ENCODE measurements around the gene ANAPC15. TPM values are rescaled to one million over a fixed set of nuclear protein-coding genes. Genes with fewer than 3 reads are reported as not detected.
"Not testable (repeated sequence)": the region's sequence is repeated elsewhere in the genome, so short reads cannot be mapped to it uniquely, and the experiment has no call there.

ANAPC15 gene
- total RNA-seq, 5 donors from 2014 or later (not counting 1 experiment from before 2014, with no cell fraction given) = 44.8 to 51.0 (median 47.7) TPM

DNA sequence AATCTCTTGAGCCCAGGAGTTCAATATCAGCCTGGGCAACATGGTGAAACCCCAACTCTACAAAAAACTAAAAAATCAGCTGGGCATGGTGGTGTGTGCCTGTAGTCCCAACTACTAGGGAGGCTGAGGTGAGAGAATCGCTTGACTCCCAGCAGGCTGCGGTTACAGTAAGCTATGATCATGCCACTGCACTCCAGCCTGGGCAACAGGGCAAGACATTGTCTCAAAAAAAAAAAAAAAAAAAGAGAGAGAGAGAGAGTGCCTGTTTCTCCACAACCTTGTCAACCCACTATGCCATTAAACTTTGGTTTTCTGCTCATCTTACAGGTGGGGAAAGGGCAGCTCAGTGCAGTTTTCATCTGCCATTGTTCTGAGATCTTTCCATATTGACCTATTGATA lies 28.2 kb upstream of the ANAPC15 start:
- Histone ChIP-seq H3K9me3 (no peaks in the 10 kb centered on the region), H3K27me3 (replicated peaks in 1 of 2; ENCODE audit: control insufficient read depth in 2 of 2, extremely low read depth in 1 of 2, insufficient read depth in 2 of 2, low read length in 1 of 2) (peaks cover 0 to 8% of the 10 kb centered on the region in 2 experiments), H3K4me1 (ENCODE audit: control insufficient read depth in 1 of 2, extremely low read depth in 1 of 2, insufficient read depth in 2 of 2, low read length in 2 of 2) (peaks cover 0 to 3% of the 10 kb centered on the region in 2 experiments), H3K36me3 (ENCODE audit: control insufficient read depth in 2 of 2, extremely low read depth in 1 of 2, insufficient read depth in 1 of 2, low read length in 1 of 2) (no peaks in the 10 kb centered on the region), H3K27ac (ENCODE audit: low read length) (no peak overlapping the region), H3K4me3 (ENCODE audit: control insufficient read depth in 1 of 2, extremely low read depth in 1 of 2, low read length in 1 of 2) (no peak overlapping the region)
- DNase-seq = no peak
- peaks cover 4 to 14% (median 10%) of the 10 kb centered on the region in 3 donors for H3K4me1 Mint-ChIP-seq
- no peaks in the 10 kb centered on the region for H3K9me3 Mint-ChIP-seq
- 92% methylated on average over 2 of the region's 2 CpGs for WGBS (ENCODE audit: insufficient coverage)
- H3K36me3 Mint-ChIP-seq = no peaks in the 10 kb centered on the region
- no peak overlapping the region for H3K4me3 Mint-ChIP-seq
- H3K27me3 Mint-ChIP-seq = peaks cover 15% of the 10 kb centered on the region in 2 donors
- CTCF ChIA-PET = interaction anchor here (0.5 to 1.3 kb wide), 4 partner anchors 44 to 232 kb away, joined by 3 to 5 read pairs (median 4); no protein-coding TSS in a partner anchor
- peak overlapping the region in 1 of 2 donors; percentile 11 for H3K27ac Mint-ChIP-seq
- ATAC-seq (replicated peaks in 1 of 4) = no peak
- POLR2A ChIA-PET = no interaction called here

DNA sequence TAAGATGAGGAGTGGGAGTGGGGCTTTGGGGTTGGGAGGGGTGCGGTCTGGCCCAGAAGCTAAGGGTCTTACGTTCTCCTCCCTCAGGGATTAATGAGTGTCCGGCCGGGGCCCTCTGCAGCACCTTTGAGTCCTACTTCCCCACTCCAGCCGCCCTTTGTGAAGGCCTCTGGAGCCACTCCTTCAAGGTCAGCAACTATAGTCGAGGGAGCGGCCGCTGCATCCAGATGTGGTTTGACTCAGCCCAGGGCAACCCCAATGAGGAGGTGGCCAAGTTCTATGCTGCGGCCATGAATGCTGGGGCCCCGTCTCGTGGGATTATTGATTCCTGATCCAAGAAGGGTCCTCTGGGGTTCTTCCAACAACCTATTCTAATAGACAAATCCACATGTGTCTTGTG lies 27.0 kb upstream of the ANAPC15 start:
- DNase-seq (no peak), ATAC-seq (replicated peaks in 1 of 4) (no peak)
- Histone ChIP-seq H3K4me3 (ENCODE audit: control insufficient read depth in 1 of 2, extremely low read depth in 1 of 2, low read length in 1 of 2) (no peak overlapping the region), H3K4me1 (ENCODE audit: control insufficient read depth in 1 of 2, extremely low read depth in 1 of 2, insufficient read depth in 2 of 2, low read length in 2 of 2) (peaks cover 0 to 3% of the 10 kb centered on the region in 2 experiments), H3K27ac (ENCODE audit: low read length) (no peak overlapping the region), H3K27me3 (replicated peaks in 1 of 2; ENCODE audit: control insufficient read depth in 2 of 2, extremely low read depth in 1 of 2, insufficient read depth in 2 of 2, low read length in 1 of 2) (peaks cover 0 to 4% of the 10 kb centered on the region in 2 experiments), H3K9me3 (no peaks in the 10 kb centered on the region), H3K36me3 (ENCODE audit: control insufficient read depth in 2 of 2, extremely low read depth in 1 of 2, insufficient read depth in 1 of 2, low read length in 1 of 2) (no peaks in the 10 kb centered on the region)
- Mint-ChIP-seq H3K4me3 (no peak overlapping the region), H3K36me3 (no peaks in the 10 kb centered on the region), H3K9me3 (no peaks in the 10 kb centered on the region), H3K27ac (no peak overlapping the region), H3K4me1 (peaks cover 4 to 14% (median 10%) of the 10 kb centered on the region in 3 donors), H3K27me3 (peaks cover 15 to 19% of the 10 kb centered on the region in 2 donors)
- ChIA-PET POLR2A (no interaction called here), CTCF (interaction anchor here in 1 of 2 donors (0.7 to 1.1 kb wide), 2 partner anchors 10 to 114 kb away, joined by 3 read pairs; no protein-coding TSS in a partner anchor)
- WGBS (ENCODE audit: insufficient coverage) = 94% methylated on average over 3 of the region's 11 CpGs

DNA sequence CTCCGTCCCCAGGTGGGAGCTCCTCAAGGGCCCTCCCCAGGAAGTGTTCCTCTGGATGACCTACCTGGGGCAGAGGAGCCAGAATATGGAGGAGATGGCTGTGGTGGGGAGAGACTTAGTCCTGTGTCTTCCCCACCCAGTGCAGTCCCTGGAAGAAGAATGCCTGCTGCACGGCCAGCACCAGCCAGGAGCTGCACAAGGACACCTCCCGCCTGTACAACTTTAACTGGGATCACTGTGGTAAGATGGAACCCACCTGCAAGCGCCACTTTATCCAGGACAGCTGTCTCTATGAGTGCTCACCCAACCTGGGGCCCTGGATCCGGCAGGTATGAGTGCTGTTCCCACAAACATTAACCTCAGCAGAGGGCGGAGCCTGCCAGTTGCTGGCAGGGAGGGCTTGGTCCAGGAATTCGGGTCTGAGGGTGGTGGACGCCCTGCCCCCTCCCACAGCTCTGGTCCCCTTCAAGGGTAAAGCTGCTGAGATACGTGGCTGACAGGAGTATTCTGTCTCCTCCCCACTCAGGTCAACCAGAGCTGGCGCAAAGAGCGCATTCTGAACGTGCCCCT lies 26.4 kb upstream of the ANAPC15 start:
- H3K9me3 ChIP-seq = no peaks in the 10 kb centered on the region
- peaks cover 14 to 19% of the 10 kb centered on the region in 2 donors for H3K27me3 Mint-ChIP-seq
- no peaks in the 10 kb centered on the region for H3K9me3 Mint-ChIP-seq
- no peak overlapping the region for H3K4me3 Mint-ChIP-seq
- 95% methylated on average over 7 of the region's 12 CpGs for WGBS (ENCODE audit: insufficient coverage)
- H3K36me3 ChIP-seq (ENCODE audit: control insufficient read depth in 2 of 2, extremely low read depth in 1 of 2, insufficient read depth in 1 of 2, low read length in 1 of 2) = no peaks in the 10 kb centered on the region
- no peak overlapping the region for H3K27ac ChIP-seq (ENCODE audit: low read length)
- DNase-seq (no peak), ATAC-seq (replicated peaks in 1 of 4) (no peak)
- POLR2A ChIA-PET = no interaction called here
- no peak overlapping the region for H3K4me3 ChIP-seq (ENCODE audit: control insufficient read depth in 1 of 2, extremely low read depth in 1 of 2, low read length in 1 of 2)
- H3K27ac Mint-ChIP-seq = no peak overlapping the region
- H3K36me3 Mint-ChIP-seq = no peaks in the 10 kb centered on the region
- CTCF ChIA-PET = interaction anchor here in 1 of 2 donors (1.1 kb wide), 1 partner anchor 11 kb away, joined by 3 read pairs; no protein-coding TSS in a partner anchor
- H3K27me3 ChIP-seq (replicated peaks in 1 of 2; ENCODE audit: control insufficient read depth in 2 of 2, extremely low read depth in 1 of 2, insufficient read depth in 2 of 2, low read length in 1 of 2) = peaks cover 0 to 4% of the 10 kb centered on the region in 2 experiments
- H3K4me1 ChIP-seq (ENCODE audit: control insufficient read depth in 1 of 2, extremely low read depth in 1 of 2, insufficient read depth in 2 of 2, low read length in 2 of 2) = peaks cover 0 to 2% of the 10 kb centered on the region in 2 experiments
- peaks cover 3 to 13% (median 9%) of the 10 kb centered on the region in 3 donors for H3K4me1 Mint-ChIP-seq

DNA sequence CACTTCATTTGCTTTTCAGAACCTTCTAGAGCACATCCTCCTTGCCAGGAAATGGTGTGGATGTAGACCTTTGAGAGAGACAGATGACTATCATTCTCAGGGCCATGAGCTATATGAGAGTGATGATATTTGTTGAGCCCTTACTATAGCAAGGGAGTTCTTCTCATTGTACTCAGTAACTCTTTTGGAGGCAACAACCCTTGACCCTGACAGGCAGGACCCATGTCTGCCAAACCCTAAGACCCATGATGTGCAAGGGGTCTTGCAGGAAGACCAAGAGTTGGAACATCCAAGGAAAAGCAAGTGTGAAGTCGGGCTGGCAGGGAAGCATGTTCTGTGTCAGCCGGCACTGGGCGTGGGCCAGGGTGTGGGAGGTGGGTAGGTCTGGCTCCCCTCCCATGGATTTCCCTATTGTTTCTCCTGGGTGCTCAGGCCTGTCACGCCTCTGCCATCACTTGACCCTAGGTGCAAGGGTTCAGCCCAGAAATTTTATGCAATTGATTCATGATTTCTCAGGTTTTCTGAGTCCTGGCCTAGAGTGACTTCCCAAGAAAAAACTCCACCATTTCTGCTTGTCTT lies 24.3 kb upstream of the ANAPC15 start:
- no peaks in the 10 kb centered on the region for H3K36me3 ChIP-seq (ENCODE audit: control insufficient read depth in 2 of 2, extremely low read depth in 1 of 2, insufficient read depth in 1 of 2, low read length in 1 of 2)
- 100% methylated on average over 4 of the region's 4 CpGs for WGBS (ENCODE audit: insufficient coverage)
- POLR2A ChIA-PET = no interaction called here
- Mint-ChIP-seq H3K27me3 (peaks cover 16 to 27% of the 10 kb centered on the region in 2 donors), H3K36me3 (no peaks in the 10 kb centered on the region), H3K27ac (no peak overlapping the region), H3K4me1 (peaks cover 0 to 10% (median 8%) of the 10 kb centered on the region in 3 donors), H3K9me3 (no peaks in the 10 kb centered on the region), H3K4me3 (no peak overlapping the region)
- CTCF ChIA-PET = no interaction called here
- DNase-seq (no peak), ATAC-seq (replicated peaks in 1 of 4) (no peak)
- H3K4me1 ChIP-seq (ENCODE audit: control insufficient read depth in 1 of 2, extremely low read depth in 1 of 2, insufficient read depth in 2 of 2, low read length in 2 of 2) = no peaks in the 10 kb centered on the region
- H3K9me3 ChIP-seq = no peaks in the 10 kb centered on the region
- peaks cover 0 to 4% of the 10 kb centered on the region in 2 experiments for H3K27me3 ChIP-seq (replicated peaks in 1 of 2; ENCODE audit: control insufficient read depth in 2 of 2, extremely low read depth in 1 of 2, insufficient read depth in 2 of 2, low read length in 1 of 2)
- H3K27ac ChIP-seq (ENCODE audit: low read length) = no peak overlapping the region
- no peak overlapping the region for H3K4me3 ChIP-seq (ENCODE audit: control insufficient read depth in 1 of 2, extremely low read depth in 1 of 2, low read length in 1 of 2)

DNA sequence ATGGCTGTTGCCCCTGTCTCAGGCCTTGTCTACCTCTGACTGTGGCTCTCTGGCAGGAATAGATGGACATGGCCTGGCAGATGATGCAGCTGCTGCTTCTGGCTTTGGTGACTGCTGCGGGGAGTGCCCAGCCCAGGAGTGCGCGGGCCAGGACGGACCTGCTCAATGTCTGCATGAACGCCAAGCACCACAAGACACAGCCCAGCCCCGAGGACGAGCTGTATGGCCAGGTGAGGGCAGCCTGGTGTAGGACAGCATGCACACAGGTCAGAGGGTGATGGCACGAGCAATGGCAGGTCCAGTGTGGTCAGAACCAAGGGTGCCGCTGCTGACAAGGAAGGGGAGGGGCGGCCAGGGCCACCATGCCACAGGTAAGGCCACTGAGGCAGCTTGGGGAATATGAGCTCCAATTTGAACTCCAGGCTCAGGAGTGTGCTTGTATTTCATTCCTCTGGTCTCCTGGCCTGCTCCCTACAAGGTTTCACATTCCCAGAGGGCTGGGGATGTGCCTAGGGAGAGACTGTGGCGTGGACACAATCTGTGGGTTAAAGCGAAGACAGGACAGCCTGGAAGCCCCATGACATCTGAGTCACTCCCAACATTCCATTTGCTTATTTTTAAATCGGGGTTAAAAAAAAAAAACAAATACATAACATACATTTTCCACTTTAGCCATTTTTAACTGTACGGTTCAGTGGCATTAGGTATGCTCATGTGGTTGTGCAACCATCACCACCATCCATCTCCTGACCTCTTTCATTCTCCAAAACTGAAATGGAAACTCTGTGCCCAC lies 23.6 kb upstream of the ANAPC15 start:
- Mint-ChIP-seq H3K27me3 (peaks cover 12 to 23% of the 10 kb centered on the region in 2 donors), H3K27ac (no peak overlapping the region), H3K9me3 (no peaks in the 10 kb centered on the region), H3K4me3 (no peak overlapping the region), H3K36me3 (no peaks in the 10 kb centered on the region), H3K4me1 (peaks cover 0 to 3% (median 2%) of the 10 kb centered on the region in 3 donors)
- DNase-seq = no peak
- peaks cover 0 to 8% of the 10 kb centered on the region in 2 experiments for H3K27me3 ChIP-seq (replicated peaks in 1 of 2; ENCODE audit: control insufficient read depth in 2 of 2, extremely low read depth in 1 of 2, insufficient read depth in 2 of 2, low read length in 1 of 2)
- no peak overlapping the region for H3K4me3 ChIP-seq (ENCODE audit: control insufficient read depth in 1 of 2, extremely low read depth in 1 of 2, low read length in 1 of 2)
- POLR2A ChIA-PET = no interaction called here
- H3K36me3 ChIP-seq (ENCODE audit: control insufficient read depth in 2 of 2, extremely low read depth in 1 of 2, insufficient read depth in 1 of 2, low read length in 1 of 2) = no peaks in the 10 kb centered on the region
- H3K4me1 ChIP-seq (ENCODE audit: control insufficient read depth in 1 of 2, extremely low read depth in 1 of 2, insufficient read depth in 2 of 2, low read length in 2 of 2) = no peaks in the 10 kb centered on the region
- H3K27ac ChIP-seq (ENCODE audit: low read length) = no peak overlapping the region
- ATAC-seq (replicated peaks in 1 of 4) = no peak
- 88% methylated on average over 11 of the region's 14 CpGs for WGBS (ENCODE audit: insufficient coverage)
- CTCF ChIA-PET = no interaction called here
- no peaks in the 10 kb centered on the region for H3K9me3 ChIP-seq

GRCh38 chr11:72135473-72135872 lies 23.0 kb upstream of the ANAPC15 start, which contains the start of gene FOLR3:
Gene FOLR3, plus strand, starts transcription at chr11:72135725. Its CDS starts 228 bp downstream, at chr11:72135953.
- peak in 1 of 35 experiments; percentile 12 for DNase-seq
- H3K36me3 ChIP-seq (ENCODE audit: control insufficient read depth in 2 of 2, extremely low read depth in 1 of 2, insufficient read depth in 1 of 2, low read length in 1 of 2); H3K4me1 ChIP-seq (ENCODE audit: control insufficient read depth in 1 of 2, extremely low read depth in 1 of 2, insufficient read depth in 2 of 2, low read length in 2 of 2); H3K4me3 Mint-ChIP-seq; H3K4me1 Mint-ChIP-seq; H3K9me3 Mint-ChIP-seq; H3K9me3 ChIP-seq; H3K36me3 Mint-ChIP-seq; ATAC-seq (replicated peaks in 1 of 4); H3K4me3 ChIP-seq (ENCODE audit: control insufficient read depth in 1 of 2, extremely low read depth in 1 of 2, low read length in 1 of 2); CTCF ChIA-PET; H3K27ac Mint-ChIP-seq; POLR2A ChIA-PET; H3K27ac ChIP-seq (ENCODE audit: low read length): not testable (repeated sequence)
- H3K27me3 Mint-ChIP-seq = peaks cover 9 to 20% of the 10 kb centered on the region in 2 donors
- peaks cover 0 to 14% of the 10 kb centered on the region in 2 experiments for H3K27me3 ChIP-seq (replicated peaks in 1 of 2; ENCODE audit: control insufficient read depth in 2 of 2, extremely low read depth in 1 of 2, insufficient read depth in 2 of 2, low read length in 1 of 2)
- WGBS (ENCODE audit: insufficient coverage) = 88% methylated on average over 1 of the region's 4 CpGs

All from T-cell (primary cell).